Ishikawa (cell line): ENCODE results near the gene NPHP4.

Experiments
- CEBPB ChIP-seq: IDR thresholded peaks from 2 replicates; pipeline ENCODE4 v1.6.1; 2012
- CREB1 ChIP-seq: IDR thresholded peaks from 2 replicates; pipeline ENCODE4 v1.6.1; 2012; ENCODE audit warnings: low read depth
- EGR1 ChIP-seq: IDR thresholded peaks from 2 replicates; pipeline ENCODE4 v1.6.1; 2012
- EP300 ChIP-seq: IDR thresholded peaks from 2 replicates; pipeline ENCODE4 v1.6.1; 2012; ENCODE audit warnings: borderline replicate concordance
- FOXM1 ChIP-seq: IDR thresholded peaks from 2 replicates; pipeline ENCODE4 v1.6.1; 2012; ENCODE audit warnings: low read depth, borderline replicate concordance
- NFIC ChIP-seq: IDR thresholded peaks from 2 replicates; pipeline ENCODE4 v1.6.1; 2012
- RAD21 ChIP-seq: IDR thresholded peaks from 2 replicates; pipeline ENCODE4 v1.6.1; 2012; ENCODE audit warnings: low read depth
- TAF1 ChIP-seq: IDR thresholded peaks from 2 replicates; pipeline ENCODE4 v1.6.1; 2012; ENCODE audit warnings: low read depth, mild to moderate bottlenecking
- TCF12 ChIP-seq: IDR thresholded peaks from 2 replicates; pipeline ENCODE4 v1.6.1; 2012; ENCODE audit warnings: low read depth
- TEAD4 ChIP-seq: IDR thresholded peaks from 2 replicates; pipeline ENCODE4 v1.6.1; 2012
- YY1 ChIP-seq: IDR thresholded peaks from 2 replicates; pipeline ENCODE4 v1.6.1; 2012; ENCODE audit warnings: low read depth
- ZBTB7A ChIP-seq: IDR thresholded peaks from 2 replicates; pipeline ENCODE4 v1.6.1; 2012; ENCODE audit warnings: low read depth
- TF ChIP-seq, protein P1 (sequence below): IDR thresholded peaks from 2 replicates; pipeline ENCODE4 v1.6.1; 2012; ENCODE audit warnings: low read depth, mild to moderate bottlenecking
- TF ChIP-seq, protein P2 (sequence below): IDR thresholded peaks from 2 replicates; pipeline ENCODE4 v1.6.1; 2012
- TF ChIP-seq, protein P3 (sequence below): IDR thresholded peaks from 2 replicates; pipeline ENCODE4 v1.6.1; 2012

The NPHP4 gene

DNA sequence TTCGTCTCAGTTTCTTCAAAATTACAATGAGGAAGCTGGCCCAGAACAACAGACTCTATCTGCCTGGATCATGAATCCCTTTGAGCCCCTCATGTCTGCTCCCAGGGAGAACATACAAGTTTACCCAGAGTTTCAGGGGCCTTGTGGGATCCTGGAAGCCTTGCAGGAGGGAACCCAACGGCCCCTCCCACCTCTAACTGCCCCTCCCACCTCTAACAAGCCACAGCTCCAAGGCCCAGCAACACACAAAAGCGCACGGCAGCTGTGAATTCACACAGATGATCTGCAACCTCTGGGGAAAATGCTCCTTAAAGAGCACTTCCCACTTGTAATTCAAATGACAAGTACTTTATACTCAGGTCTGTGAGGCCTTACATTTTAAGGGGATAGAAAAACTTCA lies 113.3 kb downstream of the NPHP4 start:
- TF ChIP-seq FOXM1 (no peak), CEBPB (no peak), TEAD4 (no peak), TAF1 (no peak)

DNA sequence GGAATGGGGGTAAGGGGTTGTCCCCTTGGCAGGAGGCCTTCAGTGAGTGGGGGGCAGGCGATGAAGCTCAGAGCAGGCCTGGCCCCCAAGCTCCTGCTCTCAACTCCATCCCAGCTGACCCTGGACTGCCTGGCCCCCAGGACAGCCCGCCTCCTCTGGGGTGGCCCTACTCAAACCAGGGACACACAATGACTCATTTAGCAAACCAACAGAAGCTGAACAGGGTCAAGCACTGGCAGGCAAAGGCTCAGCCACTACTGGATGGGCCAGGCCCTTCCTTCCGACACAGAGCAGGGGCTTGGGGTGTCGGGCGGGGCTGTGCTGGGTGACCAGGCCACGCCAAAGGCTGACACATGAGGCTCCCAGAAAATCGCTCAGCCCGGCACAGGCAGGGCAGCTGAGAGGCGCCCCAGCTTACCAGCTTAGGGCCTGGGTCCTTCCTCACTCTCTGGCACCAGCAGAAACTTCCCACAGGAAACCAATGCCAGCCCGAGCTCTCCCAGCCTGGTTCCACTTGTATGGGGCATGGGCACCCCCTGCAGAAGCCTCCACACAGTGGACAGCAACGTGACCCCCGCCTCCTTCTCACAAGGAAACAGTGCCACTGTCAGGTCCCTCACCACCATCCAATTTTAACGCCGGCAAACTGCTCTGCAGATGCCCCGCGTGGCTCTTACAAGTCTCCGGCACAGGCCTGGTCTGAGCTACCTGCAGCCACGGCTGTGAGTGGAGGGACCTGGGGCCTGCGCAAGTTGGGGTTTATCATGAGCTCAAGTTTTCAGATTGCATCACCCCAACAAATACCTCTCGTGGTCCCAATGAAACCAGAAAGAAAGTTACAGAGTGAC lies 114.3 kb downstream of the NPHP4 start:
- TF ChIP-seq CREB1 (no peak), CEBPB (no peak), TEAD4 (no peak), RAD21 (no peak), TAF1 (no peak), EGR1 (no peak), ZBTB7A (no peak), NFIC (no peak)
- TF ChIP-seq, protein P1, sequence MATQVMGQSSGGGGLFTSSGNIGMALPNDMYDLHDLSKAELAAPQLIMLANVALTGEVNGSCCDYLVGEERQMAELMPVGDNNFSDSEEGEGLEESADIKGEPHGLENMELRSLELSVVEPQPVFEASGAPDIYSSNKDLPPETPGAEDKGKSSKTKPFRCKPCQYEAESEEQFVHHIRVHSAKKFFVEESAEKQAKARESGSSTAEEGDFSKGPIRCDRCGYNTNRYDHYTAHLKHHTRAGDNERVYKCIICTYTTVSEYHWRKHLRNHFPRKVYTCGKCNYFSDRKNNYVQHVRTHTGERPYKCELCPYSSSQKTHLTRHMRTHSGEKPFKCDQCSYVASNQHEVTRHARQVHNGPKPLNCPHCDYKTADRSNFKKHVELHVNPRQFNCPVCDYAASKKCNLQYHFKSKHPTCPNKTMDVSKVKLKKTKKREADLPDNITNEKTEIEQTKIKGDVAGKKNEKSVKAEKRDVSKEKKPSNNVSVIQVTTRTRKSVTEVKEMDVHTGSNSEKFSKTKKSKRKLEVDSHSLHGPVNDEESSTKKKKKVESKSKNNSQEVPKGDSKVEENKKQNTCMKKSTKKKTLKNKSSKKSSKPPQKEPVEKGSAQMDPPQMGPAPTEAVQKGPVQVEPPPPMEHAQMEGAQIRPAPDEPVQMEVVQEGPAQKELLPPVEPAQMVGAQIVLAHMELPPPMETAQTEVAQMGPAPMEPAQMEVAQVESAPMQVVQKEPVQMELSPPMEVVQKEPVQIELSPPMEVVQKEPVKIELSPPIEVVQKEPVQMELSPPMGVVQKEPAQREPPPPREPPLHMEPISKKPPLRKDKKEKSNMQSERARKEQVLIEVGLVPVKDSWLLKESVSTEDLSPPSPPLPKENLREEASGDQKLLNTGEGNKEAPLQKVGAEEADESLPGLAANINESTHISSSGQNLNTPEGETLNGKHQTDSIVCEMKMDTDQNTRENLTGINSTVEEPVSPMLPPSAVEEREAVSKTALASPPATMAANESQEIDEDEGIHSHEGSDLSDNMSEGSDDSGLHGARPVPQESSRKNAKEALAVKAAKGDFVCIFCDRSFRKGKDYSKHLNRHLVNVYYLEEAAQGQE, result no peak

DNA sequence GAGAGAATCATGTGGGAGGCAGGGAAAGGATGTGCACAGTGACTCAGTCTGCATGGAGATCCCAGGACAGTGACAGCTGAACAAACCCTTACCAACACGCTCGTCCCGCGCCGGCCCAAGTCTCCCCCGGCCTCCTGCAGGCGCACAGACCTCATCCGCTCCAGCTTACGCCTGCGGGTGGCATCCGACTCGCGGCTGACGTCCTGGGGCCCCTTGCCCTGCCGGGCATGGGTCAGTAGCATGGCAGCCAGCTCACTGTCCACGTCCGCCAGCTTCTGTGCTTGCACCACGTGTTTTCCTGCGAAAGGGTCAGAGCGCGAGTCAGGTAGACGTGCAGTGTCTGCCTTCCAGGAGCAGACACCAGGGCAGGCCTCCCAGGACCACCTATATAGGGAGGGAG lies 115.2 kb downstream of the NPHP4 start:
- no peak for TF ChIP-seq EGR1
- TF ChIP-seq CEBPB, result no peak
- no peak for TF ChIP-seq TAF1
- TF ChIP-seq TCF12, result no peak
- no peak for TF ChIP-seq CREB1
- no peak for TF ChIP-seq ZBTB7A
- no peak for TF ChIP-seq EP300
- TF ChIP-seq, protein P2, sequence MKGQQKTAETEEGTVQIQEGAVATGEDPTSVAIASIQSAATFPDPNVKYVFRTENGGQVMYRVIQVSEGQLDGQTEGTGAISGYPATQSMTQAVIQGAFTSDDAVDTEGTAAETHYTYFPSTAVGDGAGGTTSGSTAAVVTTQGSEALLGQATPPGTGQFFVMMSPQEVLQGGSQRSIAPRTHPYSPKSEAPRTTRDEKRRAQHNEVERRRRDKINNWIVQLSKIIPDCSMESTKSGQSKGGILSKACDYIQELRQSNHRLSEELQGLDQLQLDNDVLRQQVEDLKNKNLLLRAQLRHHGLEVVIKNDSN, result no peak
- TF ChIP-seq NFIC, result no peak
- TF ChIP-seq, protein P3, sequence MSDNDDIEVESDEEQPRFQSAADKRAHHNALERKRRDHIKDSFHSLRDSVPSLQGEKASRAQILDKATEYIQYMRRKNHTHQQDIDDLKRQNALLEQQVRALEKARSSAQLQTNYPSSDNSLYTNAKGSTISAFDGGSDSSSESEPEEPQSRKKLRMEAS, result no peak
- TF ChIP-seq TEAD4, result no peak
- no peak for TF ChIP-seq RAD21
- TF ChIP-seq, protein P1, result no peak
- no peak for TF ChIP-seq YY1
- no peak for TF ChIP-seq FOXM1

DNA sequence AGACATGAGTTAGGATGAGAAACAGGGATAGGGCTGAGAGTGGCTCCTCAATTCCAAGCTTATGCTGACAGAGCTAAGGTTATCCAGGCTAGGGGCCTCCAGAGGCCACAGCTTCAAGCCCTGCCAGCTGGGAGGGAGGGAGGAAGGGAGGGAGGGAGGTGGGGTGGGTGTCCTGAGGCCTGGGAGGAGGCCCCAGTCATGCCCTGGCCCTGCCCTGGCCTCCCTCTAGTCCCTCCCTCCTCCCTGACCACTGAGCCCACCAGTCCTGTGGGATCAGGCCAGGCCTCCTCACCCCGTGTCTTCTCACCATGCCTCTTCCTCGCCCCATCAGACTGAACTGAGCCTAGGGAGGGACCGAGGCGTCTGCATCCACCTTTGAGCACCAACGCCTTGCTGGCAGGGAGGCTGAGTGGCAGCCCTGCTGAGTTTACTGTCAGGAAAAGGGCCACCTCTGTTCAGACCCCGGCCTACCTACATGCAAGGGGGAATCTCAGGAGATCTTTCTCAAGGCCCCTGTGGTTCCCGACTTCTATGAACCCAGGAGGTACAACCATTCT lies 116.1 kb downstream of the NPHP4 start:
- TF ChIP-seq RAD21 (no peak), CREB1 (no peak), TAF1 (no peak), YY1 (no peak), EGR1 (no peak), FOXM1 (no peak), ZBTB7A (no peak), TEAD4 (no peak), TCF12 (no peak)
- TF ChIP-seq, protein P3, result no peak
- TF ChIP-seq, protein P1, result no peak
- TF ChIP-seq, protein P2, result no peak
